HUES64 (cell line): ENCODE measurements around the gene IL7R.

Experiments
- H3K27ac ChIP-seq: 2 replicates; pipeline ENCODE4 v1.7.0; 2013; ENCODE audit warnings: low read depth, low read length, inconsistent platforms
- H3K27me3 ChIP-seq: 2 replicates; pipeline ENCODE4 v1.6.1; 2013; ENCODE audit warnings: mild to moderate bottlenecking, low read length; ENCODE audit not compliant: insufficient read depth
- H3K36me3 ChIP-seq: 2 replicates; pipeline ENCODE4 v1.6.1; 2013; ENCODE audit warnings: mild to moderate bottlenecking, low read length; ENCODE audit not compliant: insufficient read depth
- H3K4me1 ChIP-seq: 2 replicates; pipeline ENCODE4 v1.6.1; 2013; ENCODE audit warnings: mild to moderate bottlenecking, low read length, moderate library complexity; ENCODE audit not compliant: insufficient read depth
- H3K4me3 ChIP-seq: 2 replicates; pipeline ENCODE4 v1.5.1; 2013; ENCODE audit warnings: mild to moderate bottlenecking, low read length, moderate library complexity
- H3K9ac ChIP-seq: 2 replicates; pipeline ENCODE4 v1.6.1; 2013; ENCODE audit warnings: mild to moderate bottlenecking, low read depth, low read length
- H3K9me3 ChIP-seq: 2 replicates; pipeline ENCODE4 v1.6.1; 2013; ENCODE audit warnings: low read depth, low read length; ENCODE audit not compliant: insufficient read depth
- WGBS: fragments of 150-250, 120-280 bp; methylation state at CpG from one replicate; pipeline ENCODE4 v1.1.7; 2013; ENCODE audit warnings: missing lambda C conversion rate; 5-methylcytosine and 5-hydroxymethylcytosine counted together

The IL7R gene

GRCh38 chr5:35822511-35822910 is 34.2 kb upstream of the IL7R start:
- no peak overlapping the region for H3K9ac ChIP-seq
- H3K36me3 ChIP-seq: no peaks in the 10 kb centered on the region
- no peak overlapping the region for H3K4me3 ChIP-seq
- no peaks in the 10 kb centered on the region for H3K9me3 ChIP-seq
- H3K4me1 ChIP-seq: no peaks in the 10 kb centered on the region
- H3K27ac ChIP-seq: no peak overlapping the region
- WGBS: 93% methylated on average over 8 of the region's 8 CpGs
- no peaks in the 10 kb centered on the region for H3K27me3 ChIP-seq

- H3K9ac ChIP-seq: no peak overlapping the region
- no peaks in the 10 kb centered on the region for H3K27me3 ChIP-seq
- H3K9me3 ChIP-seq: no peaks in the 10 kb centered on the region
- H3K4me3 ChIP-seq: no peak overlapping the region
- H3K4me1 ChIP-seq: no peaks in the 10 kb centered on the region
- 80% methylated on average over 7 of the region's 7 CpGs for WGBS
- no peak overlapping the region for H3K27ac ChIP-seq
- no peaks in the 10 kb centered on the region for H3K36me3 ChIP-seq
These were observed 33.2 kb upstream of the IL7R start for GRCh38 chr5:35823347-35824098.

GRCh38 chr5:35826056-35826455 is 30.6 kb upstream of the IL7R start:
- Histone ChIP-seq H3K4me3 (no peak overlapping the region), H3K9ac (no peak overlapping the region), H3K27ac (no peak overlapping the region), H3K27me3 (no peaks in the 10 kb centered on the region), H3K4me1 (no peaks in the 10 kb centered on the region), H3K36me3 (no peaks in the 10 kb centered on the region), H3K9me3 (no peaks in the 10 kb centered on the region)
- WGBS: 91% methylated on average over 3 of the region's 3 CpGs

GRCh38 chr5:35826554-35826953 is 30.1 kb upstream of the IL7R start:
- H3K4me3 ChIP-seq: no peak overlapping the region
- H3K4me1 ChIP-seq: no peaks in the 10 kb centered on the region
- H3K9ac ChIP-seq: no peak overlapping the region
- H3K36me3 ChIP-seq: no peaks in the 10 kb centered on the region
- H3K27ac ChIP-seq: no peak overlapping the region
- WGBS: 90% methylated on average over 2 of the region's 2 CpGs
- H3K9me3 ChIP-seq: no peaks in the 10 kb centered on the region
- H3K27me3 ChIP-seq: peaks cover under 1% of the 10 kb centered on the region; the same call in 1 of the 2 replicates

GRCh38 chr5:35828082-35828598 is 28.6 kb upstream of the IL7R start:
- no peak overlapping the region for H3K4me3 ChIP-seq
- H3K4me1 ChIP-seq: no peaks in the 10 kb centered on the region
- no peaks in the 10 kb centered on the region for H3K9me3 ChIP-seq
- H3K36me3 ChIP-seq: no peaks in the 10 kb centered on the region
- H3K27ac ChIP-seq: no peak overlapping the region
- no peak overlapping the region for H3K9ac ChIP-seq
- H3K27me3 ChIP-seq: peaks cover 3% of the 10 kb centered on the region; the same call in 1 of the 2 replicates
- 100% methylated on average over 4 of the region's 4 CpGs for WGBS

GRCh38 chr5:35830587-35830986 is 26.1 kb upstream of the IL7R start:
- Histone ChIP-seq H3K27ac (no peak overlapping the region), H3K9me3 (no peaks in the 10 kb centered on the region), H3K27me3 (peaks cover 3% of the 10 kb centered on the region; the same call in 1 of the 2 replicates), H3K9ac (no peak overlapping the region), H3K4me3 (no peak overlapping the region), H3K4me1 (no peaks in the 10 kb centered on the region), H3K36me3 (no peaks in the 10 kb centered on the region)
- 89% methylated on average over 4 of the region's 4 CpGs for WGBS

- 97% methylated on average over 2 of the region's 2 CpGs for WGBS
- H3K36me3 ChIP-seq: no peaks in the 10 kb centered on the region
- H3K9me3 ChIP-seq: no peaks in the 10 kb centered on the region
- H3K27ac ChIP-seq: no peak overlapping the region
- H3K4me3 ChIP-seq: no peak overlapping the region
- H3K9ac ChIP-seq: no peak overlapping the region
- no peaks in the 10 kb centered on the region for H3K4me1 ChIP-seq
- H3K27me3 ChIP-seq: peaks cover 3% of the 10 kb centered on the region; the same call in 1 of the 2 replicates
These were observed 23.9 kb upstream of the IL7R start for GRCh38 chr5:35832762-35833161.

- Histone ChIP-seq H3K36me3 (no peaks in the 10 kb centered on the region), H3K27ac (no peak overlapping the region), H3K9ac (no peak overlapping the region), H3K9me3 (no peaks in the 10 kb centered on the region), H3K4me3 (no peak overlapping the region), H3K27me3 (peaks cover 3% of the 10 kb centered on the region; the same call in 1 of the 2 replicates), H3K4me1 (no peaks in the 10 kb centered on the region)
- 94% methylated on average over 2 of the region's 2 CpGs for WGBS
These were observed 23.5 kb upstream of the IL7R start for GRCh38 chr5:35833224-35833623.

- Histone ChIP-seq H3K4me3 (no peak overlapping the region), H3K9me3 (no peaks in the 10 kb centered on the region), H3K27me3 (peaks cover 3% of the 10 kb centered on the region; the same call in 1 of the 2 replicates), H3K9ac (no peak overlapping the region), H3K4me1 (no peaks in the 10 kb centered on the region), H3K36me3 (no peaks in the 10 kb centered on the region), H3K27ac (no peak overlapping the region)
- WGBS: 92% methylated on average over 5 of the region's 7 CpGs
These were observed 20.6 kb upstream of the IL7R start for GRCh38 chr5:35835796-35836742.

GRCh38 chr5:35838370-35839042 is 18.2 kb upstream of the IL7R start:
- 96% methylated on average over 4 of the region's 5 CpGs for WGBS
- Histone ChIP-seq H3K4me1 (no peaks in the 10 kb centered on the region), H3K36me3 (no peaks in the 10 kb centered on the region), H3K4me3 (no peak overlapping the region), H3K27ac (no peak overlapping the region), H3K9ac (no peak overlapping the region), H3K9me3 (peaks cover 13% of the 10 kb centered on the region), H3K27me3 (no peaks in the 10 kb centered on the region)

GRCh38 chr5:35842856-35843255 is 13.8 kb upstream of the IL7R start:
- Histone ChIP-seq H3K4me3 (no peak overlapping the region), H3K27me3 (no peaks in the 10 kb centered on the region), H3K36me3 (no peaks in the 10 kb centered on the region), H3K27ac (no peak overlapping the region), H3K9me3 (peaks cover 47% of the 10 kb centered on the region), H3K4me1 (no peaks in the 10 kb centered on the region), H3K9ac (no peak overlapping the region)
